GM21576 (cell line): Measurements from ENCODE around the gene MATN1.

Experiments used
- ATAC-seq: cut with Tn5 transposase; IDR thresholded peaks from one replicate; pipeline ENCODE4 v1.9.1; 2021; ENCODE audit warnings: mild to moderate bottlenecking, moderate library complexity; ENCODE audit not compliant: unreplicated experiment

MATN1 gene

DNA sequence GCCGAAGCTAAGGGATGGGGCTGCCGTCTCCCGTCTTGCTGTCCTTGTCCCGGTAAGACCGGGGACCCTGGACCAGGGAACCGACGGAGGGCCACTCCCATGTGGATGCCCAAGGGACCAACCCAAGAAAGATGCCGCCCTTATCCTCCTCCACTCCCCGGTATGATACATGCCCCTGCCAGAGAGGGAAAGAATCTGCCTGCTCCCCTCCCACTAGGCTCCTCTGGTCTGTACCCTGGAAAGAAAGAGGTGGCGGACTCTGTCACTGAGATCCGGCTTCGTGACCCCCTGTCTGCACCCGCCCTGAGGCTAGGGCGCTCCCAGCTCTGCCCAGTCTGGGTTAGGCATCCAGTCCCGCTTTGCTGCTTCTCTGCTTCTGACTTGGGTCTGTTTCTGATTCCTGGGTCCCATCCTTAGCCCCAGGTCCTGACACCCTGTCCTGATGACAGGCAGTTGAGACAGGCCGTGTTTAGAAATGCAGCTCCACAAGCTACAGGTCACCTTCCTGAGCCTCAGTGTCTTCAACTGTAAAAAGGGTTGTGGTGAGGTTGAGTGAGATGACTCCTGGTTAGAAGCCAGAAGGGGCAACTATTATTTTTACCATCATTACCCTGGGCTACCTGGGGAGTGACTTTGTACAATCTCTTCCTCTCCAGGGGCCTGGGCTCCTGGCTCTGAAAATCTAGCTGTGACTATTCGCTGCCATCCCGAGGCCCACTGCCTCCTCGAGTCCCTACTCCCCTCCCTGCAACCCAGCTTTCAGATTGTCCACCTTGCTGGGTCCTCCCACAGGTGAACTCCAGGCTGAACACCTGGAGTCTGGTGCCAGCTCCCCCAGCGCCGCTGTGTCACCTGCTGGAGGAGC lies 3.7 kb downstream of the MATN1 start:
- ATAC-seq = no peak

DNA sequence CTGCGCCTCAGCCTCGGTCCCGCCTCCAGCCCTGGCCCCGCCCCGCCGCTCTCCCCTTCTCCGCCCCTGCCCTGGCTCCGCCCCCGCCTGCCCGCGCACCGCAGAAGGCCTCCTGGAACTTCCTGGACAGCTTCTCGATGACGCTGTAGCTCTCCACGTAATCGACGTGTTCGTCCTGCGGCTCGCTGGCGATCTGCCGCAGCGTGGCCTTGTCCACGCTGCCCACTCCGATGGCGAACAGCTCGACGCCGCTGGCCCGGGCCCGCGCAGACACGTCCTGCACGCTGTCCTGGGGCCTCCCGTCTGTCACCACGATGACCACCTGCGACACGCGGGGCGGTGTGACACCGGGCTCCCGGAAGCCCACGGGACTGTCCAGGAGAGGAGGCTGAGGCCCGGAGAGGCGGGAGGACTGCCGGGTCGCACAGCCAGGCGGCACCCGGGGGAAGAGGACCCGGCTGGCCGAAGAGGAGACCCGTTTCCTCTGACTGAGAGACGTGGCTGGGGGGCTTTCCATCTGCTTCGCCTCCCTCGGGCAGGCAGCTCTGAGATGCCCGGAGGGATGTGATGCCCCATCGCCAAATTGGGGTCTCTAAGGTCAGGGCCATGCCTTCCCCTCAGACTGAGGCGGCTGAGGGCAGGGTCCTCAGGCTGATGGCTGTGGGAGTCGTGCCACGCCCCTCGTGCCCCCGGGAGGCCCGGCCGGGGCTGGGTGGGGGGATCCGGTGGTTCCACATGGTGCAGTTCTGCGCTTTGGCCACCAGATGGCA lies 4.6 kb downstream of the MATN1 start:
- ATAC-seq = peak; percentile 42

DNA sequence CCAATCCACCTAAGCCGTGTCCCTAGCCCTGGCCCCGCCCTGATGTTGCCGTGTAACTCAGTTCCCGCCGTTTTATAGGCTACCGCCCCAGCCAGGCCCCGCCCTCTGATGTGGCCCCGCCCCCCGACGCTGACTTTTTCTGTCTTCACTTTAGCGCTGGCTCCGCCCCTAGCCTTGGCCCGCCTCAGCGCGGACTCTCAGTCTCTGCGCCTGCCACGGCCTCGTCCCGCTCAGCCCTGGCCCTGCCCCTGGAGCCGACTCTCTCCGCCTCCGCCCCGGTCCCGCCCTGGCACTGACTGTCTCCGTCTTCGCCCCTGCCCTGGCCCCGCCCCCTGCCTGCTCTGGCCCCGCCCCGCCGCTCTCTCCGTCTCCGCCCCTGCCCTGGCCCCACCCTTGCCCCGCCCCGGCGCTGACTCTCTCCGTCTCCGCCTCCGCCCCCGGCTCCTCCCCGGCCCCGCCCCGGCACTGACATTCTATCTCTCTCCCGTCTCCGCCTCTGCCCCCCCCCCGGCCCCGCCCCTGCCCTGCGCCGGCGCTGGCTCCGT lies 5.2 kb downstream of the MATN1 start:
- ATAC-seq = peak; percentile 79

DNA sequence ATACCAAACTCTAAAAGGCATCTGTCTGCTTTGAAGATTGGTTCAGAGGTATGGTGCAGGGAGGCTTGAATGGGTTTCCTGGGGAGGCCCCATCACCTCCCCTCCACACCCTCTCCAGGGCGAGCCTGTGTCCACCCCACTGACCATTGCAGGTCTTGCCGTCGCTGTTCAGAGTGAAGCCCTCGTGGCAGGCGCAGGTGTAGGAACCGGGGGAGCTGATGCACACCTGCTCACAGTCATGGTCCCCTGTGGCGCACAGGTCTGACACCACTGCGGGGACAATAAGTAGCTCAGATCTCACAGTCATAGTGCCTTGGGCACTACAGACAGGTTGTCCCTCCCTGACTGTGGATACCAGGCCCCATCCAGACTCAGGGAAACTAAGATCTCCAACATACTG lies 6.7 kb downstream of the MATN1 start:
- no peak for ATAC-seq

DNA sequence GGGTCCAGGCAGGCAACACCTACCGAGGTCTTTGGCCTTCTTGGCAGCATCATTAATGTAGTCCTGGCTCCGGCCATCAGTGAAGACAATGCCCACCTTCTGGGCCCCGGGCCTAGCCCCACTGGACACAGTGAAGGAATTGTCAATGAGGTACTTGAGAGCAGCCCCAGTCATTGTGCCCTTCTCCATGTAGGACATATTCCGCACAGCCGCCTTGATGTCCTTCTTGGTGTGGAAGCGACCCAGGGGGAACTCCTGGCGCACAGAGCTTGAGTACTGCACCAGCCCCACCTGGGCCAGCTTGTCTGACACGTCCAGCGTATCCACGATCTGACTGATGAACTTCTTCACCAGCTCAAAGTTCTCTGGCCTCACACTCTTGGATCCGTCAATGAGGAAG lies 7.5 kb downstream of the MATN1 start:
- no peak for ATAC-seq

DNA sequence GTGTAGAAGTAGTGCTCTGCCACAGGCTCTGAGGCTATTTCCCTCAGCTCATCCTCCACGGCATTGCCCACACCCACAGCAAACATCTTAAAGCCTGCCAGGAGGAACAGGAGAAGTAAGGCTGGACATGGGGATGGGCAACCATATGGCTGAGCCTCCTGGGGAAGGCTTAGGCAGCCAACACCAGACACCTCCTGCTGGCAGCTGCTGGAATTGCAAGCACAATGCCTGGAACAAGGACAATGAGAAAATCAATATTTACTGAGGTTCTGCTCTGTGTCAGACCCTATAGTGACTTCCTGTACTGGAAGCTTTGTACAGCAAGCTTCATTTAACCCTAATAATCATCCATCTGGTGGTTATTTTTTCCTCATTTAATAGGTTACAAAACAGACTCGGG lies 8.2 kb downstream of the MATN1 start:
- no peak for ATAC-seq

DNA sequence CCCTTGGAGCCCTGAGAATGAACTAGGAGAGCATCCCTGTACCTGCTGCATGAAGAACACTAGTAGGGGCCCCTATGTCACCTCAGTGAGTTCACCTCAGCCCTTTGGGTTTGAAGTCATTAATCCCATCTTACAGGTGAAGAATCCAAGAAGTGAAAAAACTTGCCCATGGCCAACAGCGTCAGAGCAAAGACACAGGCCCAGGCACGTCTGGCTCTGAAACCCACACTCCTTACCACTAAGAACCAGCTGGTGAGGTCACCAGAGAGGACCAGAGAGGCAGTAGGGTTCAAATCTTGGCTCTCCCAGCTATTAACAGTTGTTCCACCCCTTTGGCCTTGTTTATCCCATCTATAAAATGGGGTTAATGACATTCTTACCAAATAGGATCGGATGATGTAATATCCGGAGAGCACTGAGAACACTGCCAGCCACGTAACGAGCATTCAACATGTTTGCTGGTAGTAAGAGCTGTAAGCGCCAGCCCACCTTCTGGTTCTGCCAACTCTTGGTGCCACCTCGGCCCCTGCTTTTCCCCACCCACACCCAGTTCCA lies 8.8 kb downstream of the MATN1 start:
- no peak for ATAC-seq

DNA sequence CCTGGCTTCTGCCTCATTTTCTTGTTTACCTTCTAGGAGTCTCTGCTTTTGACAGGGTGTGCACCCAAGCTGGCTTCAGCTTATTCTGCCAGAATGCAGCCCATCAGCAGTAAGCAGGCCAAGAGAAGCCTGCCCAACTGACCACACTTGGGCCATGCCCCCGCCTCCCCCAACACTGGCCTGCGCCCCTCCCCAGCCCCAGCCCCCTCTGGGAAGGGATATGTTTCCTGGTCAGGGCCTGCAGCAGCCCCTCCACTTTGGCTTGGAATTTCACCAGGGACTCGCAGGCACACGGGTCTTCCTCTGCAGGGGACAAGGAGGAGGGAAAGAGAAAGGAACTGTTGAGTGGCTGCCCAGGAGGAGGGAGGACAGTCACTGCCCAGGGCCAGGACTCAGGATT lies 9.4 kb downstream of the MATN1 start:
- no peak for ATAC-seq

DNA sequence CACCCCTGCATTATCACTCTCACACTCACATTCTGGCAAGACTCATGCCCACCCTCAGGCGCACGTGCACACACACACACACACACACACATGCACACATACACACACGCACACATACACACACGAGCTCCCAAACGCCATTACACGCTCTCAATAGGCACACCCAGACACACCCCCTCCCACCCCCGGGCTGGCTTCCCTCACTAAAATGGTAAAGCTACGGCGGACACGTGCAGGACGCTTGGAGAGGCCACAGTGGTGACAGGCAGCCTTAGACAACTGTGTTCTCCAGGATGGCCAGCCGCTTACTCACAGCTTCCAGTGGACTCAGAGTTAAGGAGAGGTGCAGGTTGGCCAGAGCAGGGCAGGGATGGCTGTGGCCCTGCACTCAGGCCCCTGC lies 10.1 kb downstream of the MATN1 start:
- ATAC-seq = no peak

DNA sequence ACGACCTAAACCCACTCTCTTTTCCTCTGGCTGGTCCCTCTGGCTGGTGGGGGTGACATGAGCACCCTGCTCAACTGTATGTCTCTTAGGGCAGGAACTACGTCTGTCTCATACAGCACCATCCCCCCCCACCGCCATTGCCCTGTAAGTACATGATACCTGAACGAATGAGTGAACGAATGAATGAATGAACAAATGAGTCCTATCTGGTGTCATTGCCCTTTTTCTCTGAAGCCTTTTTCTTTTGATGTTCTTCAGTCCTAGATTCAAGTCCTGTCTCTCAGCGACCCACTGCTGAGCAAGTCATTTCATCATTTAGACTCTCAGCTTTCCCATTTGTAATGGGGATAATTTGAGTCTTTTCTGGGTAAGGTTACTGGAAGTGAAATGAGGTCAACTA lies 10.8 kb downstream of the MATN1 start:
- no peak for ATAC-seq

DNA sequence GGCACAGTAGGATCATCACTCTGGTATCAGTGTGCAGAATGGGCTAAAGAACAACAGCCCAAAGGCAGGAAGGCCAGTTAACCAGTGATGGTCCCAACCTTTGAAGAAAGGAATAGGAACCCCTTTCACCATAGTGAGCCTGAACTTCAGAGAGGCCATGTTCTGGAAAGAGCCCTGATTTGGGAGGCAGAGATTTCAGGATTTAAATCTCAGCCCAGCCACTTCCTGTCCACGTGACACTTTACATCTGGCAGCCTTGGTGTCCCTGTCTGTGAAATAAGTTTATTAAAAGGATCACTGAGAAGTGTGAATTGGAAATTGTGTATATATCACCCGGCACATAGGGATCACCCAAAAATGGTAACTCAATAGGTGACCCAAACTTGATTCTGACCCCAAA lies 13.0 kb downstream of the MATN1 start:
- ATAC-seq = no peak

DNA sequence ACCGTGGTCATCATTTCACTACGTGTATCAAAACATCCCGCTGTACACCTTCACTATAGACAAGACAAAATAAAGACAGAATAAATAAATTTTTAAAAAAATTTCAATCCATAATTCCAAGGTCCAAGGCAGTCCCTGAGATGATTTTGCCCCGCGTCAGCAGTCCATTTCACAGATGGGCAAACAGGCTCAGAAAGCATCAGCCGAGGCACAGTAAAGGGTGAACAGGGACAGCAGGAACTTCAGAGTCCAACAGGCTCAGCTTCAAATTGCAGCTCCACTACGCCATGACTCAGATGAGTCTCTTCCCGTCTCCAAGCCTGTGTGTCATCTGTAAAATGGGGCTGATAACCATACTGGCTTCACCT lies 15.0 kb downstream of the MATN1 start:
- no peak for ATAC-seq

DNA sequence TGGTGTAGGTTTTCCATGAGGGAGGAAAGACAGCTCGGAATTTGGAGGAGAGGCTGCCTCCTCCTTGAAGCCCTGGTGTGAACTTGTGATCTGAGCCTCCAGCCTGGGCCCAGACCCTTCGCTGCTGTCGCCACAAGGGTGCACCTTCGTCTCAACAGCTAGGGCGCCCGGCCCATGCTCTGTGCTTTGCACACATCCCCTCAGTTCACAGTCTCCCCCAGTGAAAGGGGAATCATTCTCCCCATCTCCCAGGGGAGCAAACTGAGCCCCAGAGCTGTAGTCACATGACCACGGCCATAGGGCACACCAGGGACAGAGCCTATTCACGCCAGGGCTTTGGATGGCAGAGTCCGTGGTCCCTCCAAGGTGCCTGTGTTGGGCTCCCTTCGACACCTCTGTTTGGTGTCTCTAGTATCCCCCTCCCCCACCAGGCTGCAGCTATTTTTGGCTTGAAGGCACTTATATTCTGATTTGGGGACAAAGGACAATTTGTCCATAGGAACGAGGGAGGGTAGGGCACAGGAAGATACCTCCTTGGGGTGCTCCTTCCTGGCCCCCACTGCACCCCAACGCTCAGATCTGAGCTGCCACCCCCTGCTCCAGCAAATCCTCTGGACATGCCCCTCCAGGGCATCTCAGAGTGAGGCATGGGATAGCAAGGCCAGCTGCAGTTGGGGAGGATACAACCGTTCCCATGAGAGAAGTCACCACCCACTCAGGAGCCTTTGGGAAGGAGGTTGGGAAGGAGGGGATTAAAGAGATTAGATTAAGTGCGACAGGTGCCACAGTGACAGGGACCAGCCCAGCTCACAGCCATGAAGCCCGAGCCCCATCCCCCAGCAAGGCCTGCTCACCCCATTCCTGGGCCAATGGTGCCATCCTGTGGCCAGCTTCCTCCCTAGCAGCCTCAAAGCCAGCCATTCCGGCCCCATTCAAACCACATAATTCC lies 15.7 kb downstream of the MATN1 start:
- no peak for ATAC-seq

DNA sequence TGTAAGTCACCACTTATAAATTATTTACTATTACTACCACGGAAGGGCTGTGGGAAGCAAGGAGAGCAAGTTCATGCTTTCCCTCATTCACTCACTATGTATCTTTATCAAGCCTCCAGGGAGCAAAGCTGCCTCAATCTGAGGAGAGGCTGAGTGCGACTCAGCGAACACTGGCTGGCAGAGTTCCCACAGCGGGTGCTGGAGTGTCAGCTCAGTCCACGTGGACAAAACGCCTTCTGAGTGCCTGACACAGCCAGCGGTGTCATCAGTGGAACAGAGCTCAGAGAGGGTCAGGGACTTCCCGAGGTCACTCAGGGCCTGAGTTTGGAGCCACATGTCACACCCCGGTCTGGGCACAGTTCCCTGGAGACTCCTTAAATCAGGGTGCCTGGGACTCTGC lies 16.9 kb downstream of the MATN1 start:
- no peak for ATAC-seq

DNA sequence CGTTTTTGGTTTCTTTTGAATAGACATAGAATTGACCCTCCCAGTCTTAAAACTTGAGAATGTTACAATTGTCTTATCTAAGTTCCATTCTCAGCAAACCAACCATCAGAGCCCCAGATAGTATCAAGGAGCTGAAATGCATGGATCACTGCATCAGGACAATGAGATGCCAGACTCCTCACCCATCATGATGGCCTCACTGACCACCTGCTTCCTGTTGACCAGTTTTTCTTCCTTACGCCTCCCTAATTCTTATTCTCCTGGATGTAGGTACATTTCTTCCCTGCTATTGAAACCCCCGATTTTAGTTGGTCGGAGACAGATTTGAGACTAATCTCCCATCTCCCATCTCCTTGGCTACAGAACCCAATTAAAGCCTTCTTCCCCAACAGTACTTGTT lies 17.7 kb downstream of the MATN1 start:
- ATAC-seq = no peak

DNA sequence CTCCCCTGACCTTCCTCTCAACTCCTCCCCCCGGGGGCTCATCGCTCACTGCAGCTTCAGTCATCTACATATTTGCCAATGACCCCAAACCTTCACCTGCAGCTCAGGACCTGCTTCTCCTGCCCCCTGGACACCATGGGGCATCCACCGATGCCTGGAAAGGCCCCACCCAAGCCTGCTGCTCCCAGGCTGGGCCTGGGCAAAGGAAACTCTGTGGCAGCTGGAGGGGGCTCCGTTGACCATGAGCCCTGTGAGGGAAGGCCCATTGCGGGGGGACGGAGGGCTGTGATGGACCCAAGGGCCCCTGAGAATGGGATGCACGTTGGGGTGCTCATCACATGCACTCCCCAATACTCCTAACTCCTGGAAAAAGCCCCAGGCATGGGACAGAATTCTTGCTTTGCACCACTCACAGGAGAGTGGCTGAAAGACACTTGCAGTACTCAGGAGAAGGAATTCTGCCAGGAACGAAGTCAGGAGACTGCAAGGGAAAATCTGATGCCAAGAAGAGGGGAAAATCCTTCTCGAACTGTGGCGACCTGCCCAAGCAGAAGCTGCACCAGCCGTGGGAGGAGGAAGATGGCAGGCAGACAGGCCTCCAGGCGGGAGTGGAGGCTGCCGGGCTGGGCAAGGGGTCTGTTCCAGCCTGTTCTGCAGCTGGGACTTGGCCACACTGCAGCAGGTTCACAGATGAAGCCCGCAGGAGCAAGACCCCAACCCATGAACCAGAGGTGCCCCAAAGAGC lies 18.4 kb downstream of the MATN1 start:
- no peak for ATAC-seq

DNA sequence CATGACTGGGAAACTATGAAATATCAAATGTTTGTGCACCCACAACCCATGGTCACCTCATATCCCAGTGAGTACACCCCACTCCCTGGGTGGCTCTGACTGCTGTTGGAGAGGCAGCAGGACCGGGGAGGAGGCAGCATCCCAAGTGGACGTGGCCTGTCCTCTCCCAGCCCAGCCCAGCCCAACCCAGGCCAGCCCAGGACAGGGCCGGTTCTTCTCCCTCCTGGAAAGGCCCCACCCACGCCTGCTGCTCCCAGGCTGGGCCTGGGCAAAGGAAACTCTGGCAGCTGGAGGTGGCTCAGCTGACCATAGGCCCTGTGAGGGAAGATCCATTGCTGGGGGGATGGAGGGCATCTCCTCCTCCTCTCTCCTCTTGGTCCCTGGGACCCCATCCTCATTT lies 19.1 kb downstream of the MATN1 start:
- ATAC-seq = no peak

DNA sequence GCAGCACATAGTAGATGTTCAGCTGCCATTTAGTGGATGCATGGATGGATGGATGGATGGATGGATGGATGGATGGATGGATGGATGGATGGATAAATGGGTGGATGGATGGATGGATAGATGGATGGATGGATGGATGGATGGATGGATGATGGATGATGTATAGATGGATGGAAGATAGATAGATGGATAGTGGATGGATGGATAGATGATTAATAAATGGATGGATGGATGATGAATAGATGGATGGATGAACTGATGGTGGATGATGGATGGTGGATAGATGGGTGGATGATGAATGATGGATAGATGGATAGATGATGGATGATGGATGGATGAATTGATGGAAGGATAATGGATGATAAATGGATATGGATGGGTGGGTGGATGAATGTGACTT lies 20.6 kb downstream of the MATN1 start:
- ATAC-seq = no peak

DNA sequence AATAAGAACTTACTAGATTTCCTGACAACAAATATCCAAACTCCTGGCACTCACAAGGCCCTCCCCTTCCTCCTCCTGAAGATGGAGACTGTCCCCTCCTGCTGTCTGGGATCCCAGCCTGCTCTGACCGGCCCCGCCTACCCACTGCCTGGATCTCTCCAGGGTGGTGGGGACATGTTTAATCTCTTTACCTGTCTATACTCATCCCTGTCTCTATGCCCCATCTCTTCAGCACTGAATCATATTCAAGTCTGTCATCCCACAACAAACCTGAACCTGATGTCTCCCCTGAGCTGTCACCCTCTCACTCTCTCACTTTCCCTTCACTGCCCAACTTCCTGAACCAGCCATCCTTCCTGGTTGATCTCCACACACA lies 22.1 kb downstream of the MATN1 start:
- ATAC-seq = no peak
